Measurements from ENCODE around the gene TTR. TPM values are rescaled to one million over a fixed set of nuclear protein-coding genes. Genes with fewer than 3 reads are reported as not detected.

The TTR gene
- total and polyA plus RNA-seq, 2 of the 4 experiments (the other 2 are of a cell fraction), result not detected

DNA sequence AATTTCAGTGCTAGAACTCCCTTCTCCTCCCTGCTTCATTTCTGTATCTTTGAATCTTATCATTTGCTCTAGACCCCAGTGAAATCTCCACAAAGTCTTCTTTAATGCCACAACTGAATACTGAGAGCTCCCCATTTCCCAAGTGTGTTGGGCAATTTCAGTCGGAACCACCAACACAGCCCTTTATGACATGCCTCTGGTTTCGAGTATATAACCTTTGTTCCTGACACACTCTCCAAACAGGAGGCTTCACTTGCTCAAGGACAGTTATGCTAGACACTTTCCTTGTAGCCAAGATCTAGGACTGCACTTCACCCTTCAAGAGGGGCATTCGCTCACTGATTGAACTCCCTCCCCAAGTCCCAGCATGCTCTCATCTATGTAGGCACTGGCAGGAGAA is 18.6 kb upstream of the TTR start:
- in situ Hi-C loops (cut with MboI; ENCODE audit: low sequenced_read_pairs), result loop anchor here (25.0 kb wide), 2 partner anchors 239 to 389 kb away; no protein-coding TSS in a partner anchor
- Histone ChIP-seq H3K36me3 (ENCODE audit: control insufficient read depth, insufficient read depth, low read length) (no peaks in the 10 kb centered on the region), H2BK20ac (ENCODE audit: low read depth, low read length) (no peak overlapping the region), H4K5ac (ENCODE audit: low read depth, low read length) (no peak overlapping the region), H2BK120ac (ENCODE audit: low read depth, low read length) (no peak overlapping the region), H3K4me3 (ENCODE audit: insufficient read depth, low read depth, low read length) (no peak overlapping the region), H2AK9ac (replicated peaks; ENCODE audit: low read depth, low read length, poor library complexity) (no peak overlapping the region), H3K27me3 (ENCODE audit: control insufficient read depth, insufficient read depth, low read length) (no peaks in the 10 kb centered on the region), H3K9ac (ENCODE audit: low read depth, low read length) (no peak overlapping the region), H2AK5ac (ENCODE audit: low read depth, low read length) (no peak overlapping the region), H3K4ac (ENCODE audit: low read depth, low read length) (no peak overlapping the region), H3K18ac (ENCODE audit: low read depth, low read length) (no peak overlapping the region), H4K8ac (ENCODE audit: low read depth in 2 of 2, low read length in 2 of 2) (no peak overlapping the region), H3K56ac (ENCODE audit: extremely low read depth, insufficient read depth, low read length) (no peak overlapping the region), H2AFZ (replicated peaks; ENCODE audit: low read length, poor library complexity) (no peak overlapping the region), H2BK5ac (ENCODE audit: low read depth, low read length, poor library complexity, severe bottlenecking) (no peak overlapping the region), H3K9me3 (ENCODE audit: control insufficient read depth, insufficient read depth, low read length) (no peaks in the 10 kb centered on the region), H3K14ac (replicated peaks; ENCODE audit: low read depth, low read length) (no peak overlapping the region), H3K4me2 (ENCODE audit: low read depth, low read length) (no peak overlapping the region), H3K27ac (ENCODE audit: insufficient read depth, low read length) (no peak overlapping the region), H3K23ac (ENCODE audit: low read depth, low read length) (no peak overlapping the region), H3K4me1 (ENCODE audit: control insufficient read depth, insufficient read depth, low read length) (no peaks in the 10 kb centered on the region), H4K20me1 (ENCODE audit: insufficient read depth, low read length) (no peaks in the 10 kb centered on the region), H3K79me1 (ENCODE audit: low read depth in 1 of 2, low read length in 2 of 2) (no peaks in the 10 kb centered on the region), H3K9me1 (ENCODE audit: insufficient read depth, low read length) (no peaks in the 10 kb centered on the region), H4K91ac (ENCODE audit: insufficient read depth, low read depth, low read length) (no peak overlapping the region), H2BK15ac (ENCODE audit: low read depth, low read length) (no peak overlapping the region)
- DNase-seq (no peak), ATAC-seq (ENCODE audit: low read depth) (no peak)
- dilution Hi-C loops (cut with HindIII; ENCODE audit: low sequenced_read_pairs, unreplicated experiment), result no loop called here
- CTCF ChIA-PET, result no interaction called here
- intact Hi-C loops (cut with micrococcal nuclease), result no loop called here
- TF ChIP-seq NFE2L2 (IDR thresholded peaks at IDR 0.05; ENCODE audit: low read depth, low read length) (no peak), RFX5 (IDR thresholded peaks at IDR 0.05; ENCODE audit: low read depth, low read length) (no peak), USF2 (IDR thresholded peaks at IDR 0.05; ENCODE audit: low read depth, low read length) (no peak), MAFK (IDR thresholded peaks at IDR 0.05; ENCODE audit: low read depth, low read length) (no peak), SMC3 (IDR thresholded peaks at IDR 0.05; ENCODE audit: low read depth, low read length) (no peak), POLR2A (IDR thresholded peaks at IDR 0.05; ENCODE audit: low read depth, low read length) (no peak), BHLHE40 (IDR thresholded peaks at IDR 0.05; ENCODE audit: low read depth, low read length) (no peak), RCOR1 (IDR thresholded peaks at IDR 0.05; ENCODE audit: insufficient replicate concordance, low read length) (no peak), MXI1 (IDR thresholded peaks at IDR 0.05; ENCODE audit: borderline replicate concordance, low read depth, low read length) (no peak), CHD1 (IDR thresholded peaks at IDR 0.05; ENCODE audit: low read depth, low read length) (no peak), RAD21 (IDR thresholded peaks at IDR 0.05; ENCODE audit: low read length) (no peak), FOS (IDR thresholded peaks at IDR 0.05; ENCODE audit: low read depth, low read length) (no peak), CEBPB (IDR thresholded peaks at IDR 0.05; ENCODE audit: low read depth, low read length) (no peak), CTCF (conservative IDR thresholded peaks at IDR 0.05; ENCODE audit: low read depth, low read length) (no peak), MAZ (IDR thresholded peaks at IDR 0.05; ENCODE audit: borderline replicate concordance, low read depth, low read length) (no peak)
- TF ChIP-seq, protein P1, sequence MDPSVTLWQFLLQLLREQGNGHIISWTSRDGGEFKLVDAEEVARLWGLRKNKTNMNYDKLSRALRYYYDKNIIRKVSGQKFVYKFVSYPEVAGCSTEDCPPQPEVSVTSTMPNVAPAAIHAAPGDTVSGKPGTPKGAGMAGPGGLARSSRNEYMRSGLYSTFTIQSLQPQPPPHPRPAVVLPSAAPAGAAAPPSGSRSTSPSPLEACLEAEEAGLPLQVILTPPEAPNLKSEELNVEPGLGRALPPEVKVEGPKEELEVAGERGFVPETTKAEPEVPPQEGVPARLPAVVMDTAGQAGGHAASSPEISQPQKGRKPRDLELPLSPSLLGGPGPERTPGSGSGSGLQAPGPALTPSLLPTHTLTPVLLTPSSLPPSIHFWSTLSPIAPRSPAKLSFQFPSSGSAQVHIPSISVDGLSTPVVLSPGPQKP (IDR thresholded peaks at IDR 0.05; ENCODE audit: borderline replicate concordance, low read depth, low read length), result no peak
- BruUV-seq (replicated peaks), result no TSS peak
- no CpG with 5 or more reads among the region's 3 CpGs for WGBS, 2 experiments (ENCODE audit: extremely low coverage in 2 of 2, insufficient read length in 1 of 2)
- POLR2A ChIA-PET (ENCODE audit: unreplicated experiment), result no interaction called here
